ENCODE data around the gene PPP1R36.

GRCh38 chr14:64509036-64509435 lies 40.7 kb upstream of the PPP1R36 start:
- TF ChIP-seq EP300 (IDR thresholded peaks at IDR 0.05; ENCODE audit: borderline replicate concordance in 1 of 2, low read depth in 2 of 2, low read length in 2 of 2) (peak in 1 of 2 experiments; percentile 62; a peak in 1 of 3 replicates), CTCF (IDR thresholded peaks at IDR 0.05; ENCODE audit: control extremely low read depth in 1 of 3, insufficient read depth in 1 of 3, low read depth in 1 of 3, low read length in 3 of 3) (no peak), SP4 (IDR thresholded peaks at IDR 0.05; ENCODE audit: low read length) (no peak), NRF1 (IDR thresholded peaks at IDR 0.05; ENCODE audit: low read depth, low read length) (no peak), YY1 (IDR thresholded peaks at IDR 0.05; ENCODE audit: low read depth, low read length) (no peak), TBP (IDR thresholded peaks at IDR 0.05; ENCODE audit: low read depth, low read length) (no peak), POLR2A (IDR thresholded peaks at IDR 0.05; ENCODE audit: control extremely low read depth in 1 of 2, low read depth in 2 of 2, low read length in 2 of 2) (no peak), CREB1 (IDR thresholded peaks at IDR 0.05) (no peak)
